Glomerular visceral epithelial cell (primary cell): ENCODE results near the gene RSPH4A.
"Not testable (repeated sequence)": the region's sequence is repeated elsewhere in the genome, so short reads cannot be mapped to it uniquely, and the experiment has no call there.

Source experiments
- DNase-seq: peaks from one replicate; pipeline ENCODE4 v3.0.0-alpha.2; 2016; ENCODE audit errors: extremely low spot score

RSPH4A gene

GRCh38 chr6:116625872-116626271 is 9.6 kb downstream of the RSPH4A start:
- DNase-seq = no peak

- no peak for DNase-seq
Measured at GRCh38 chr6:116629563-116629981, 13.3 kb downstream of the RSPH4A start.

GRCh38 chr6:116631379-116631990 is 15.2 kb downstream of the RSPH4A start:
- no peak for DNase-seq

- no peak for DNase-seq
Measured at GRCh38 chr6:116633685-116634084, 17.4 kb downstream of the RSPH4A start.

- no peak for DNase-seq
Measured at GRCh38 chr6:116648156-116648555, 31.9 kb downstream of the RSPH4A start.

GRCh38 chr6:116649129-116649528 is 32.9 kb downstream of the RSPH4A start:
- DNase-seq = no peak

- DNase-seq = no peak
Measured at GRCh38 chr6:116651916-116652315, 35.6 kb downstream of the RSPH4A start.

- DNase-seq = no peak
Measured at GRCh38 chr6:116661594-116661993, 45.3 kb downstream of the RSPH4A start.

- no peak for DNase-seq
Measured at GRCh38 chr6:116662202-116662601, 45.9 kb downstream of the RSPH4A start.

- no peak for DNase-seq
Measured at GRCh38 chr6:116663308-116663707, 47.0 kb downstream of the RSPH4A start.

GRCh38 chr6:116664169-116664568 is 47.9 kb downstream of the RSPH4A start:
- not testable (repeated sequence) for DNase-seq

GRCh38 chr6:116665464-116665863 is 49.2 kb downstream of the RSPH4A start:
- no peak for DNase-seq

GRCh38 chr6:116666869-116667268 is 50.6 kb downstream of the RSPH4A start:
- no peak for DNase-seq

- peak; percentile 2 for DNase-seq
Measured at GRCh38 chr6:116667623-116668022, 51.3 kb downstream of the RSPH4A start.

GRCh38 chr6:116672306-116672705 is 56.0 kb downstream of the RSPH4A start:
- no peak for DNase-seq

- no peak for DNase-seq
Measured at GRCh38 chr6:116676021-116676420, 59.7 kb downstream of the RSPH4A start.

GRCh38 chr6:116680880-116681672 is 64.8 kb downstream of the RSPH4A start, which contains the start of gene KPNA5:
TSS of gene KPNA5 (plus strand) at chr6:116681211. CDS start at chr6:116681335, 124 bp downstream.
- peak; percentile 96 for DNase-seq

- peak; percentile 42 for DNase-seq
Measured at GRCh38 chr6:116682334-116682712, 66.0 kb downstream of the RSPH4A start.
